Measurements from ENCODE around the gene MRPS26. TPM values are rescaled to one million over a fixed set of nuclear protein-coding genes. Genes with fewer than 3 reads are reported as not detected.
A peak's percentile ranks its signal among the peaks of the same experiment; 100 is the strongest.
"Not testable (repeated sequence)": the region's sequence is repeated elsewhere in the genome, so short reads cannot be mapped to it uniquely, and the experiment has no call there.

MRPS26 gene
- total RNA-seq, 1 donor from 2014 or later, result 37.6 TPM

DNA sequence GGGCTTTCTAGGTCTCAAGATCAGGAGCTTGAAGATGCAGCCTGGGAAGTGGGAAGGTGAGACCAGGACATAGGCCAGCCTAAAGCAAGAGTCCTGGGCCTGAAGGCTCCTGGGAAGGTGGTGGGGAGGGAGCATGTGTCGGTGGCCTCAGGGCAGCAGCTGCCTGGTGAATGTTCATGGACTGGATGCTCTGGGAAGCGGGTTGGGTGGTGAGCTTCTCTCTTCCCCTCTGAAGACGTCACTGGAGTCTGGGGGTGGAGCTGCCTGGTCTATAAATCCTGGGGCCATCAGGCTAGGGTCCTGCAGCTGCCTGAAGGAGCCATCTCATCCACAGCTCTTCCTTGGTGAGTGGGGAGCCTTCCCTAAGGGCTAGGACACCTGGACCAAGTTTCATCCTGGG, 2.5 kb upstream of the MRPS26 start, which contains the start of gene GNRH2:
Gene GNRH2 (plus strand): TSS at position 301 of the 400 bp plus-strand sequence. CDS start 793 bp downstream, outside the sequence.
- DNase-seq, result no peak

DNA sequence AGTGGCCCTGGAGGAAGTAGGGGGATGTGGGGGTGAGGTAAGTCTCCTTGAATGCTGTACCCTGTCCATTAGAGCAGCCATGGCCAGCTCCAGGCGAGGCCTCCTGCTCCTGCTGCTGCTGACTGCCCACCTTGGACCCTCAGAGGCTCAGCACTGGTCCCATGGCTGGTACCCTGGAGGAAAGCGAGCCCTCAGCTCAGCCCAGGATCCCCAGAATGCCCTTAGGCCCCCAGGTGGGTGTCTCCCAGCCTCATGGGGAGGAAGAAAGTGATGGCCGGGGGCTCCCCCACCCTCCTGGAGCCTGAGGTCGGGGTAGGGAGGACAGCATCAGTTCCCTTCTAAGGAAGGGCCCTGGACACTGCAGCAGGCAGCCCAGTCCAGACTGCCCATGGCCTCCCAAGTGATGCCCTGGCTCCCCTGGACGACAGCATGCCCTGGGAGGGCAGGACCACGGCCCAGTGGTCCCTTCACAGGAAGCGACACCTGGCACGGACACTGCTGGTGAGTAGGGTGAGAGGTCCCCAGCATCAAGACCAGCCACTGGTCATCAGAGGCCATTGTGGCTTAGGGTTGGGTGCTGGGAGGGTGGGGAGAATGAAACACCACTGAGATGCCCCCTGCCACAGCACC, 1.4 kb upstream of the MRPS26 start:
- no peak for DNase-seq

DNA sequence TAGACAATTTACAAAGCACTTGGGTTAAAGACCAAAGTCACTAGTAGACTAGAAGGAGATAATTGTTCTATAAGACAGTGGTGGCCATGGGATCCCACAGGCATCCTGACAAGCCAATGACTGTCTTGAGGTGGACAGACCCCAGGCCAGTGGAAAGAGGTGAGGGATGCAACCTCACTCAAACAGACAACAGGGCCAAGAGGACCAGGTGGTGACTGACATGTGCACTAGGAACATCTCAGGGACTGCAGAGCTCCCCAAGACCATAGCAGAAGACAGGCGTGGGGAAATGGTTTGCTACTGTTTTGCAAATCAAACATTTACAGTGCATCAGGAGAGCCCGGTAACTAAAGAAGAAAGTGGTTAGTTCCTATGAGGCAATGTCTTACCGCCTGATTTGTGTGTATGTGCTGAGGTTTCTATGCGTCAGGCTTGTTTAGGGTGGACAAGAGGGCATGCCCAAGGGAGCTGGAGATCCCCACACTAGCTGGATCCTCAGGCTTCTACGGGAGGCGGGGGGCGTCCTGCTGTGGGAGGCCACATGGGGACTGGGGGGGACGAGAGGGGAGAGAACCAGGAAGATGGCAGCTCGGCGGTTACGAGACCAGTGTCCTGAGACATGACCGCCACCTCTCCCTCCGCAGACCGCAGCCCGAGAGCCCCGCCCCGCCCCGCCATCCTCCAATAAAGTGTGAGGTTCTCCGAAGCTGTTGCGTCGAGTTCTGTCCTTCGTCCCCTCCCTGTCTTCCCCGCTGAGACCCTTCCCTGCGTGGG, 623 bp upstream of the MRPS26 start:
- no peak for DNase-seq

DNA sequence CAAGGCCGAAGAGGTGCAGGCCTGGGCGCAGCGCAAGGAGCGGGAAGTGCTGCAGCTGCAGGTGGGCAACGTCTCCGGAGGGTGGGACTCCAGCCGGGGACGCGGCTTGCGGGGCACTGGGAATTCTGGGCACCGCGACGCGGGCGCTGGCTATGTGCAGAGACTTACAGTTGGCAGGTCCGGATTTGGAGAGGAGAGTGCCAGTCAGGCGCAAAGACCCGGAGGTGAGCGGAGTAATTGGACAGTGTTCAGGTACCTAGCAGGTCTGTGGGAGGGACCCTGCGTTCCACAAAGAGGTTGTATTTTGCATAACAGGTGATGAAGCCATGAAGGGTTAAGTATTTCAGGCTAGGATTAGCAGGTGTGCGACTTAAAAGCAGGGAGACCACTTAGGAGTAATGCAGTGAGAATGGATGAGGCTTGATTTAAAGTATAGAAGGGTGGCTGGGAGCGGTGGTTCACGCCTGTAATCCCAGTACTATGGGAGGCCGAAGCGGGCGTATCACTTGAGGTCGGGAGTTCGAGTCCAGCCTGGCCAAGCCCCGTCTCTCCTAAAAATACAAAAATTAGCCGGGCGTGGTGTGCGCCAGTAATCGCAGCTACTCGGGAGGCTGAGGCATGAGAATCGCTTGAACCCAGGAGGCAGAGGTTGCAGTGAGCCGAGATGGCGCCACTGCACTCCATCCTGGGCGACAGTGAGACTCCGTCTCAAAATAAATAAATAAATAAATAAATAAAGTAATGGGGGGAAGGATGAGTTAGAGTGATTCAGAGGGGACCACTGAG, 1.0 kb downstream of the MRPS26 start:
- DNase-seq, result no peak

DNA sequence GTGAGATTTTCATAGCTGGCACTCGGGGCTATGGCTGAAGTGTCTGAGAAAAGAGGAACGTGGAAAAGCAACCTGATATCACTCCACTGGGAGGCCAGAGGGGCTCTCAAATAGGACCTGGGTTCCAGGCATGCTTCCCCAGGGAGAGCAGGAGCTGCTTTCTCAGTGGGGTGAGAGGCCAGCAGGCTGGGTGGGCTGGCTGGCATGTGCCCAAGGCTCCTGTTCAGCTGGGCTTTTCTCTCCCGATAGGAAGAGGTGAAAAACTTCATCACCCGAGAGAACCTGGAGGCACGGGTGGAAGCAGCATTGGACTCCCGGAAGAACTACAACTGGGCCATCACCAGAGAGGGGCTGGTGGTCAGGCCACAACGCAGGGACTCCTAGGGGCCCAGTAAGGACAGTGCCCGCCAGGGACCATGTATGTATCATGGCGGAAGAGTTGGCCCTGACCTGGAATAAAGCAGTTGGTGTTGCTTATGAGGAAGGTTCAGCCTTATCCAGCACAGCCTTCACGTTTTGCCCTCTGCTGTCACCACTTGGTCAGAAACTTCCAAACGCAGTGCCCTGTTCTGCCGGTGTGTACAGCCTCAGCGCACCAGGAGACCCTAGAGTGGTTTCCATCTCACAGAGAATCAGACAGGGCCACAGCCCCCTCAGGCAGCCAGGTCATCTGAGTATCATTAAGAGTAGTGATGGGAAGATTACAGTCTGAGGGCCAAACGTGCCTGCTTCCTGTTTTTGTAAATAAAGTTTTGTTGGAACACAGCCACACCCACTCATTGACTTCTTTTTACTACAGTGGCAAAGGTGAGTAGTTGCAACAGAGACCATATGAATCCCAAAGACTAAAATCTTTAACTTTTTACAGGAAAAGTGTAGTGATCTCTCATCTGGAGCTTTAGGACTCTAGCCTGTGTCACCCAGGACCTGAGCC, 1.9 kb downstream of the MRPS26 start:
- DNase-seq, result no peak

DNA sequence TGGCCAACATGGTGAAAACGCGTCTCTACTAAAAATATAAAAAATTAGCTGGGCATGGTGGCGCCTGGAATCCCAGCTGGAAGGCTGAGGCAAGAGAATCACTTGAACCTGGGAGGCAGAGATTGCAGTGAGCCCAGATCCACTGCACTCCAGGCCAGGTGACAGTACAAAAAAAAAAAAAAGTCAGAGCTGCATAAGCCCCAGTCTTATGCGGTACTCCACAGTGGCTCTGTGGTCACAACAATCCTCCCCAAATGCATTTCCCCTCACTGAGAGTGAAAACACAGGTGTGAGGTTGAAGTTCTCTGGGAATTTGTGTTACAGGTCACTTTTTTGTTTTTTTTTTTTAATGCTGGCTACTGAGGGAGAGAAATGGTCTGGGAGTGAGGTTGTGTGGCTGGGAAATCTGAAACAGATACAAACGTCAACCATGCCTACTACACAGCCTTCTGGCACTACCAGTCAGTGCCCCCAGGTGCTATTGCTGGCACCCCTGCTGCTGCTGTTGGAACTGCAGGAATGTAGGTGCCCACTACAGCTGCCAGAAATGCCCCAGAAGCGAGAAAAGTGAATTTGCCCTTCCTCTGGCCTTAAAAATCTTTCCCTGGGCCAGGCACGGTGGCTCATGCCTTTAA, 5.7 kb downstream of the MRPS26 start:
- no peak for DNase-seq

DNA sequence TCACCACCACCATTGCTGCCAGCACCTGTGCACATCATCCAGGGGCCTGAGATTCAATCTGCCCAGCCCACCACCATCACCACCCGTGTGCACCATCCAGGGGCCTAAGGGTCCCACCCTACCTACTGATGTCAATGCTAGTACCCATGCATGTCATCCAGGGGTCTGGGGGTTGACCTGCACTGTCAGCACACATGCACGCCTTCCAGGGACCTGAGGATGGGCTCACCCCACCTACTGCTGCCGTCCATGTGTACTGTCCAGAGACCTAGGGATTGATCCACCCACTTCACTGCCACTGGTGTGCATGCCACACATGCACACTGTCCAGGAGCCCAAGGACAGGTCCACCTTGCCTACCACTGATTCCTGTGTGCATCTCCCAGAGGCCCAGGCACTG, 13.6 kb downstream of the MRPS26 start:
- no peak for DNase-seq

DNA sequence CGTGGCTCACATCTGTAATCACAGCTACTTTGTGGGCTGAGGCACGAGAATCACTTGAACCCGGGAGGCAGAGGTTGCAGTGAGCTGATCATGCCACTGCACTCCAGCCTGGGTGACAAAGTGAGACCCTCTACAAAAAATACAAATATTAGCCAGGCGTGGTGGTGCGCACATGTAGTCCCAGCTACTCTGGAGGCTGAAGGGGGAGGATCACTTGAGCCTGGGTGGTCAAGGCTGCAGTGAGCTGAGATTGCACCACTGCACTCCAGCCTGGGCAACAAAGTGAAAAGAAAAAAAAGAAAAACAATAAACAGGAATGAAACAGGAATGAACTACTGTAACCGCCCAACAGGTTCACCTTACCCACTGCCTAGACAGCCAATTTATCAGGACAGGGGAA, 18.3 kb downstream of the MRPS26 start:
- DNase-seq, result not testable (repeated sequence)

DNA sequence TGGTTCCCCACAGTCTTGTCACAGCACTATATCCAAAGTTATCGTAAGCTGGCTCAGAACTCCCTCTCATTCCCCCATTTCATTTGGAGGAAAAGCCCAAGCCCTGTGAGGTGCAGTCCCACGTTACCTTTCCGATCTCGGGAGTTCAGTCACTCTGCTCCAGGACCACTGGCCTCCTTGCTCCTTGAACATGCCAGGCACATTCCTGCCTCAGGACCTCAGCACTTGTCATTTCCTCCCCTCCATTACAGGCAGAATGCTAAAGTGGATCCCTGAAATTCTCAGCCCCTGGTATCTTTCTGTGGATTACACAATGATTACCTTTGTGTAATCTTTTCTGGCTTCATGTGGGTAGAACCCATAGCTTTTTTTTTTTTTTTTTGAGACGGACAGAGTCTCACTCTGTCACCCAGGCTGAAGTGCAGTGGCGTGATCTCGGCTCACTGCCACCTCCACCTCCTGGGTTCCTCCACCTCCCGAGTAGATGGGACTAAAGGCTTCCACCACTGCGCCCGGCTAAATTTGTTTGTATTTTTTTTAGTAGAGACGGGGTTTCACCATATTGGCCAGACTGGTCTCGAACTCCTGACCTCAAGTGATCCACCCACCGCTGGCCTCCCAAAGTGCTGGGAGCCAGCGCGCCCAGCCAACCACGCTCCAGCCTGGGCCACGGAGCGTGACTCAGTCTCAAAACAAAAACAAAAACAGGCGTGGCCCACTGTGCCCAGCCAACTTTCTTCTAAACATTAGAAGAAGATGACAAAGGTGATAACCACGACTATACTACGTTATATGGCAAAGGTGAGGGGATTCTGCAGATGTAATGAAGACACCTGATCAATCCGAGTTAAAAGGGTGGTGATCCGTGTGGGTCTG, 21.5 kb downstream of the MRPS26 start:
- no peak for DNase-seq

DNA sequence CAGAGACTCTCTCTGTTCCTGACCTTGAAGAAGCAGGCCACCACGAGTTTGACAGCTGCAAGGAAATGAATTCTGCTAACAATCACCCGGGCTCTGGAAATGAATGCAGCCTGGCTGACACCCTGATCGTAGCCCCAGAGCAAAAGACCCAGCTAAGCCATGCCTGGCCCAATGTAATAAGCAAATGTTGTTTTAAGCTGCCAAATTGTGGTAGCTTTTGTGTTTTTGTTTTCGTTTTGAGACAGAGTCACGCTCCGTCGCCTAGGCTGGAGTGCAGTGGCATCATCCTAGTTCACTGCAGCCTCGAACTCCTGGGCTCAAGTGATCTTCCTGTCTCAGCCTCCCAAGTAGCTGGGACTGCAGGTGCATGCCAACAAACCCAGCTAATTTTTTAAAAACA, 22.2 kb downstream of the MRPS26 start:
- DNase-seq, result no peak

DNA sequence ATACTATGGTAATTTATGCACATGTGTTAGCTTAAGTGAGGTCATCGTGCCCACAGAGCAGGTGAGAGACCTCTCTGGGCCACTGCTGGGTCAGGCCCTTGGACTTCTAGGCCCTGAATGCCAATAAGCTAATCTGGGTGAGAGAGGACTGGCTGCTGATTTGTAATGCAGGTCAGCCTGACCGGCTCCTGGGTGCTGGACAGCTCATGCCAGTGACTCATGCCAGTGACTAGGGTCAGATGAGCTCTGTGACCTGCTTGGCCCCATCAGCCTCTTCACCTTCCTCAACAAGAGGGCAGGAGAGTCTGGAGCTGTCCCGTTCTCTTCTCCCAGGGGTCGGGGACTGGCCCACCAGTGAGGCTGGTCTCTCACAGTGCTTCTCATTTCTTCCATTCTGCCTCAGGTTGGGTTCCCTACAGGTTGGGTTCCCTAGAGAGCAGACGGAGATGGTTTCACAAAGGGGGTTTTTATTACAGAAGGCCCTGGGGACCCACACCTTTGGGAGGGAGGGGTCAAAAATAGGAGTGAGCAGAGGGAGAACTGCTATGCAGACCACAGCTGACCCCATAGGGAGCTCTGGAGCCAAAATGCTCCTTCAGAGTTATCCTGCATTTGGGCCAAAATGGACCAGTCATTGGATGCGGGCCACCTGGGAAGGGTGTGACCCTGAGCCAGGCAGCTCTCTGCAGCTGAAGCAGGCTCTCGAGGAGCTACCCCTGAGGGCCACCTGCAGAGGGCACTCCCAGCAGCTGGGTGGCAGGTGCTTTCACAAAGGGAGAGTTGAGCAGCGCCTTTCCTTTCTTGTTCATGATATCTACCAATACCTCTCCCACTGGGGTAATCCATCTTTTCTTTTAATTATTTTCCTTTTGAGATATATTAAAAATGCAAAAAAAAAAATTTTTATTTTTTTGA, 23.4 kb downstream of the MRPS26 start:
- no peak for DNase-seq

DNA sequence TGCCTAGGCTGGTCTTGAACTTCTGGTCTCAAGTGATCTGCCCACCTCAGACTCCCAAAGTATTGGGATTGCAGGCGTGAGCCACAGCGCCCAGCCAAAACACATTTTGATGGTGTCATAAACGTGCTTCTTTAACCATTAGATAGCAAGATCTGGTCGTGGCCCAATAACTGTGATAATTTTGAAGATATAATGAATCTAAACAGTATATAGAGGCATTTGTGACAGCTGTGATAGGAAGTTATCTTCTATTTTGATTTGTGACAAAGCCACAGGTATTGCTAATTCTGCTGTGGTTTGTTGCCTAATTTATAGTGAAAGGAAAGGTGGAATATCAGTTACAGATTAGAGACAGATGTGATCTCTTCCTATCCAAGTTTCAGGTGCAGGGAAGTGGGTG, 24.9 kb downstream of the MRPS26 start:
- DNase-seq, result no peak

DNA sequence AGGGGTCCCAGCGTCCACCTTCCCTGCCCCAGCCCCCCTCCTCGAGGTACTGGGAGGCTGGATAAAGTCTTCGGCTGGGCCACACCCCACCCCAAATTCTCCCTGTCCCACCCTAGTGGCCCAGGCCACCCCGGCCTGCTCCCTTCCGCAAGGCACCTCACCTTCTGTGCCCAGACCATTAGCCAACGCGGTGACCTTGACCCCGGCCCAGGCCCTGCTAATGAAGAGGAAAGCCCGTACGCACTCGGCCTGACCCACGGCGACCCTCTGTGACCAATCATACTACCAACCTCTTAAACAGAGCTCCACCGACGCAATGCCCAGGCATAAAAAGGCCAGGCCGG, 25.4 kb downstream of the MRPS26 start:
- DNase-seq, result no peak

DNA sequence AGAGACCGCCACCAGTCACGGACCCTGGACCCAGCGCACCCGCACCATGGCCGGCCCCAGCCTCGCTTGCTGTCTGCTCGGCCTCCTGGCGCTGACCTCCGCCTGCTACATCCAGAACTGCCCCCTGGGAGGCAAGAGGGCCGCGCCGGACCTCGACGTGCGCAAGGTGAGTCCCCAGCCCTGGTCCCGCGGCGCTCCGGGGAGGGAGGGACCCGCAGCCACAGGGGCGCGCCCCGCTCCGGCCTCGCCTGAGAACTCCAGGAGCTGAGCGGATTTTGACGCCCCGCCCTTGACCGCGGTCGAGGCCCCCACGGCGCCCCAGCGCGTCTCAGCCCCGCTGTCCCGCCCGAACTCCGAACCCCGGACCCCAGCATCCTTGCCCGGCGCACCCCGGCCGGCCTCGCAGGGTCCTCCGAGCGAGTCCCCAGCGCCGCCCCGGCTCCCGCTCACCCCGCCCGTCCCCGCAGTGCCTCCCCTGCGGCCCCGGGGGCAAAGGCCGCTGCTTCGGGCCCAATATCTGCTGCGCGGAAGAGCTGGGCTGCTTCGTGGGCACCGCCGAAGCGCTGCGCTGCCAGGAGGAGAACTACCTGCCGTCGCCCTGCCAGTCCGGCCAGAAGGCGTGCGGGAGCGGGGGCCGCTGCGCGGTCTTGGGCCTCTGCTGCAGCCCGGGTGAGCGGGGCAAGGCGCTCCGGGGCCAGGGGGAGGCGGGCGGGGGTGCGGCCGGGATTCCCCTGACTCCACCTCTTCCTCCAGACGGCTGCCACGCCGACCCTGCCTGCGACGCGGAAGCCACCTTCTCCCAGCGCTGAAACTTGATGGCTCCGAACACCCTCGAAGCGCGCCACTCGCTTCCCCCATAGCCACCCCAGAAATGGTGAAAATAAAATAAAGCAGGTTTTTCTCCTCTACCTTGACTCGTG, 26.0 kb downstream of the MRPS26 start, which contains the start of gene OXT:
Gene OXT (plus strand): TSS at position 11 of the 920 bp plus-strand sequence. CDS start 36 bp downstream, at position 47.
- peak; percentile 31 for DNase-seq

DNA sequence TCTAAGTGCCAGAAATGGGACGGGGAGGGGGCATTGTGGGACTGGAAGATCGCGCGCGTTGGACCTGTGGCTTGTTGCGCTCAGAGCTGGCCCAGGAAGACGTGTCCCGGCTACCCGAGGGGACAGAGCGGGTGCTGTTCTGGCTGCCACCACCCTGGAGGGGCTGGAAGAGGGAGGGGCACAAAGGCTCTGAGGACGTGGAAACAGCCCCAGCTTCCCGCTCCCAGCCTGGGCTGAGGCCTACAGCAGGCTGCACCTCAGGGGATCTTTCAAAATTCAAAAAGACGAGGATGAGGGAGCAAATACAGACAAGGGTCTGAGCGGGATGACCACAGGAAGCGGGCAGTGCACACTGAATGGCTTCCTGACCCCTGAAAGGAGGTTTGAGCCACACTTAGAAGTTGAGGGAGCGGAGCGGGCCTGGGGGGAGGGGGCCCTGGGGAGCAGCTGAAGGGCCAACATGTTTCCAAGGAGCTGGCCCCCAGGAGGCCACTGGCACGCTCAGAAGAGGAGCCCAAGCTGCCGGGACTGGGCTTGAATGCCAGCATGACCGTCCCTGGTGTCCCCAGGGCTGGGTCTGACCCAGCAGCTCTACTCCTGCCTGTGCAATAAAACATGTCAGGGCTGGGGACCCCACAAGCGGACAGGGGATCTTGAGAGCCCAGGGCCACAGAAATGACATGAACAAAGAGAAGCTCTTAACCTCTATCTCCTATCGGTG, 26.8 kb downstream of the MRPS26 start:
- DNase-seq, result no peak

DNA sequence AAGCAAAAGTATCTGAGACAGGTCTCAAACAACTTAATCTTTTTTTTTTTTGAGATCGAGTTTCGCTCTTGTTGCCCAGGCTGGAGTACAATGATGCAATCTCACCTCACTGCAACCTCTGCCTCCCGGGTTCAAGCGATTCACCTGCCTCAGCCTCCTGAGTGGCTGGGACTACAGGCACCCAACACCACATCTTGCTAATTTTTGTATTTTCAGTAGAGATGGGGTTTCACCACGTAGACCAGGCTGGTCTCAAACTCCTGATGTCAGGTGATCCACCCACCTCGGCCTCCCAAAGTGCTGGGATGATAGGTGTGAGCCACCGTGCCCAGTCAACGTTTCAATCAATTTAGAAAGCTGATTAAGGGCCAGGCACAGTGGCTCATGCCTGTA, 27.4 kb downstream of the MRPS26 start:
- not testable (repeated sequence) for DNase-seq

DNA sequence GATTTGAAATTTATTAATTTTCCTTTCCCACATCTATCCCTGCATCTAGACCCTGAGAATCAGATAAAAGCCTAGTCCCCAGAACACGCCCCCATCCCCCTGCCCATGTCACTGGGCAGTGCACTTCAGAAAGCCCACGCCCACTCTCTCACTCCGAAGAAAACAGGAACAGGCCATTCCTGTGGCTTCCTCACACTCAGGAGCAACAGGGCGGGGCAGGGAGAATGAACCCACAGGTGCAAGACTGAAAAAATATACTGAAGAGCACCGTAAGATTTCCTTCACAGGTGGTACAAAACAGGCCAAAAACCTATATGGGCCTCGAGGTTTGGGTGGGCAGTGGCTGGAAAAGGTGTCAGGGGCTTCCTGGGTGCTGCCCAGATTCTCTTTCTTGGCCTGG, 29.0 kb downstream of the MRPS26 start:
- DNase-seq, result no peak

DNA sequence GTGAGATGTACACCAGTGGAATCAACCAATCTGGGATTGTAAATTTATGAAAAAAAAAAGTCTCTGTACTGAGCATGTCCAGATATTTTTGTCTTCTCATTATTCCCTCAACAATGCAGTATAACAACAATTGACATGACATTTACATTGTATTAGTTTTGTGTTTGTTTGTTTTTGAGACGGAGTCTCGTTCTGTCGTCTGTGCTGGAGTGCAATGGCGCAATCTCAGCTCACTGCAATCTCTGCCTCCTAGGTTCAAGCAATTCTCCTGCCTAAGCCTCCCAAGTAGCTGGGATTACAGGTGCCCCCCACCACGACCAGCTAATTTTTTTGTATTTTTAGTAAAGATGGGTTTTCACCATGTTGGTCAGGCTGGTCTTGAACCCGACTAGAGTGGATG, 29.5 kb downstream of the MRPS26 start:
- DNase-seq, result not testable (repeated sequence)
